ENCODE measurements around the gene GRIFIN. TPM values are rescaled to one million over a fixed set of nuclear protein-coding genes. Genes with fewer than 3 reads are reported as not detected.
"Not testable (repeated sequence)": the region's sequence is repeated elsewhere in the genome, so short reads cannot be mapped to it uniquely, and the experiment has no call there.

Gene GRIFIN
- total RNA-seq, 4 donors from 2014 or later, result not detected

GRCh38 chr7:2473496-2474180 is 2.6 kb downstream of the GRIFIN start:
- TF ChIP-seq, protein P1, sequence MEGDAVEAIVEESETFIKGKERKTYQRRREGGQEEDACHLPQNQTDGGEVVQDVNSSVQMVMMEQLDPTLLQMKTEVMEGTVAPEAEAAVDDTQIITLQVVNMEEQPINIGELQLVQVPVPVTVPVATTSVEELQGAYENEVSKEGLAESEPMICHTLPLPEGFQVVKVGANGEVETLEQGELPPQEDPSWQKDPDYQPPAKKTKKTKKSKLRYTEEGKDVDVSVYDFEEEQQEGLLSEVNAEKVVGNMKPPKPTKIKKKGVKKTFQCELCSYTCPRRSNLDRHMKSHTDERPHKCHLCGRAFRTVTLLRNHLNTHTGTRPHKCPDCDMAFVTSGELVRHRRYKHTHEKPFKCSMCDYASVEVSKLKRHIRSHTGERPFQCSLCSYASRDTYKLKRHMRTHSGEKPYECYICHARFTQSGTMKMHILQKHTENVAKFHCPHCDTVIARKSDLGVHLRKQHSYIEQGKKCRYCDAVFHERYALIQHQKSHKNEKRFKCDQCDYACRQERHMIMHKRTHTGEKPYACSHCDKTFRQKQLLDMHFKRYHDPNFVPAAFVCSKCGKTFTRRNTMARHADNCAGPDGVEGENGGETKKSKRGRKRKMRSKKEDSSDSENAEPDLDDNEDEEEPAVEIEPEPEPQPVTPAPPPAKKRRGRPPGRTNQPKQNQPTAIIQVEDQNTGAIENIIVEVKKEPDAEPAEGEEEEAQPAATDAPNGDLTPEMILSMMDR (IDR thresholded peaks at IDR 0.05), result no peak
- ATAC-seq (ENCODE audit: low FRiP score) (no peak), DNase-seq (ENCODE audit: low spot score) (no peak)

DNA sequence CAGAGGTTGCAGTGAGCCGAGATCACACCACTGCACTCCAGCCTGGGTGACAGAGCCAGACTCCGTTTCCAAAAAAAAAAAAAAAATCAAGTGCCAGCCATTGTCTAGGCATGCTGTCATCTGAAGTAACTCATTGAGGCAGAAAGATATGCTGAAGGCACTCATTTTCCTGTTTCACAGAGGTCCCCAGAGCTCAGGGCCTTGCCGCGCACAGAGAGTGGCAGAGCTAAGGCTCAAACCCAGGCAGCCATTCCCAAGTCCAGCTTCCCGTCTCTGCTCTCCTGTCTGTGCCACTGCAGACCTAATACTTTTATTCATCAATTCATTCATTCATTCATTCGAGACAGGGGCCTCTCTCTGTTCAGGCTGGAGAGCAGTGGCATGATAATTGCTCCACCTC is 3.5 kb downstream of the GRIFIN start:
- ATAC-seq (ENCODE audit: low FRiP score) (no peak), DNase-seq (ENCODE audit: low spot score) (no peak)
- TF ChIP-seq, protein P1 (IDR thresholded peaks at IDR 0.05), result no peak

- no peak for ATAC-seq (ENCODE audit: low FRiP score)
- DNase-seq (ENCODE audit: low spot score), result no peak
- TF ChIP-seq, protein P1 (IDR thresholded peaks at IDR 0.05), result no peak
These were observed 4.8 kb downstream of the GRIFIN start for GRCh38 chr7:2471396-2471795.

DNA sequence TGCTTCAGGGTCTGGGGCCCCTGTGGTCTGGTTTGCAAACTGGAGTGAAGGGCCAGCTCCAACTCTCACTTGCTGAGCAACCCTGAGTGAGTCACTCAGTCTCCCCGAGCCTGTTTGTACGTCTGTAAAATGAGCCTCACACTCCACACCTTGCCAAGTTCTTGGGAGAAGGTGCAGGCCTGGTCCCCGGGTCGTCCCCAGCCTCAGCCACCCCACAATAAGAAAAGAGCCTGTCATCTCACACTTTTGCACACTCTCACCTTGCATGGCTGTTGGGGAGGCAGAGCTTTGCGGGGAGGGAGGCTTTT is 5.2 kb downstream of the GRIFIN start:
- DNase-seq (ENCODE audit: low spot score) (no peak), ATAC-seq (ENCODE audit: low FRiP score) (no peak)
- TF ChIP-seq, protein P1 (IDR thresholded peaks at IDR 0.05), result no peak

GRCh38 chr7:2470204-2471021 is 5.8 kb downstream of the GRIFIN start:
- DNase-seq (ENCODE audit: low spot score) (no peak), ATAC-seq (ENCODE audit: low FRiP score) (no peak)
- TF ChIP-seq, protein P1 (IDR thresholded peaks at IDR 0.05), result no peak

GRCh38 chr7:2469460-2470203 is 6.6 kb downstream of the GRIFIN start:
- DNase-seq (ENCODE audit: low spot score); ATAC-seq (ENCODE audit: low FRiP score): not testable (repeated sequence)

- no peak for ATAC-seq (ENCODE audit: low FRiP score)
- TF ChIP-seq, protein P1 (IDR thresholded peaks at IDR 0.05), result no peak
- no peak for DNase-seq (ENCODE audit: low spot score)
These were observed 8.0 kb downstream of the GRIFIN start for GRCh38 chr7:2468227-2468626.

All from omental fat pad (tissue), 4 donors.